Purkinje cell (primary cell): Measurements from ENCODE around the gene NPBWR2. TPM values are rescaled to one million over a fixed set of nuclear protein-coding genes. Genes with fewer than 3 reads are reported as not detected.

Experiments
- polyA plus RNA-seq: library from polyadenylated mRNA; unstranded; fragments of >200 nt; fragmentation: Nextera tagmentation; gene quantifications from 2 replicates; pipeline ENCODE4 v1.2.1, GENCODE V29; 2014

Gene NPBWR2, protein sequence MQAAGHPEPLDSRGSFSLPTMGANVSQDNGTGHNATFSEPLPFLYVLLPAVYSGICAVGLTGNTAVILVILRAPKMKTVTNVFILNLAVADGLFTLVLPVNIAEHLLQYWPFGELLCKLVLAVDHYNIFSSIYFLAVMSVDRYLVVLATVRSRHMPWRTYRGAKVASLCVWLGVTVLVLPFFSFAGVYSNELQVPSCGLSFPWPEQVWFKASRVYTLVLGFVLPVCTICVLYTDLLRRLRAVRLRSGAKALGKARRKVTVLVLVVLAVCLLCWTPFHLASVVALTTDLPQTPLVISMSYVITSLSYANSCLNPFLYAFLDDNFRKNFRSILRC
- not detected in 2 replicates for polyA plus RNA-seq

DNA sequence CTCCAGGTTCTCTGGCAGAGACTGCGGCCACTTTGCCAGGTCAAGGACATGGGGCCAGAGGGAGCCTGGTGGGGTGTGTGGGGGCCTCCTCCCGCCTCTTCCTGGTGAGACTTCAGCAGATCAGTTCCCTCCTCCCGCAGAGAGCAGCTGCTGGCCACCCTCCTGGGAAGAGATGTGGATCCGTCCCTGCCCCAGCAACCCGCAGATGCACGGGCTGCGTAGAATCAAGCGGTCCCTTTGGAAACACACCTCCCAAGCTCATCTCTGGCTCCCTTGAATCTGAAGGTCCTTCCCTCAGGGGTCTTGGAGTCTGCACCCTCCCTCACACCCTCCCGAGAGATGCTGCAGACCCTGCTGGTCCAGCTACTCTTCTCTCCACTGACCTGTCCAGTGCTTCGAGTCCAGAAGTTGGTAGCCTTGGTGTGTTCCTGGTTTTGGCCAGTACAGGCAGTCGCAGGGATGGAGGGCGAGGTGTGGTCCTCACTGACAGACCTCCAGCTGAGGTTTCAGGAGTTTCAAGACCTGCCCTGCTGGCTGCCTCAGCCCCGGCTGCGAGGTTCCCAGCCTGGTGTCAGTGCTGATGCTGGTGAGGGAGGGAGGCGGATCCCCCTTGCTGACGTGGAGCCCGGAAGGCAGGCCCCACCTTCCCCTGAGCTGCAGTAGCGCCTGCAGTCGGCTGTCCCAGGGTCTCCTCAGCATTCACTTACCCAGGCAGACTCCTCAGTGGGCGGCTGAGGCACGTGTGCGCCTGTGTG lies at the start of gene NPBWR2:
TSS of gene NPBWR2 (minus strand) at position 585 of the 755 bp plus-strand sequence. CDS start 734 bp downstream, outside the sequence.

DNA sequence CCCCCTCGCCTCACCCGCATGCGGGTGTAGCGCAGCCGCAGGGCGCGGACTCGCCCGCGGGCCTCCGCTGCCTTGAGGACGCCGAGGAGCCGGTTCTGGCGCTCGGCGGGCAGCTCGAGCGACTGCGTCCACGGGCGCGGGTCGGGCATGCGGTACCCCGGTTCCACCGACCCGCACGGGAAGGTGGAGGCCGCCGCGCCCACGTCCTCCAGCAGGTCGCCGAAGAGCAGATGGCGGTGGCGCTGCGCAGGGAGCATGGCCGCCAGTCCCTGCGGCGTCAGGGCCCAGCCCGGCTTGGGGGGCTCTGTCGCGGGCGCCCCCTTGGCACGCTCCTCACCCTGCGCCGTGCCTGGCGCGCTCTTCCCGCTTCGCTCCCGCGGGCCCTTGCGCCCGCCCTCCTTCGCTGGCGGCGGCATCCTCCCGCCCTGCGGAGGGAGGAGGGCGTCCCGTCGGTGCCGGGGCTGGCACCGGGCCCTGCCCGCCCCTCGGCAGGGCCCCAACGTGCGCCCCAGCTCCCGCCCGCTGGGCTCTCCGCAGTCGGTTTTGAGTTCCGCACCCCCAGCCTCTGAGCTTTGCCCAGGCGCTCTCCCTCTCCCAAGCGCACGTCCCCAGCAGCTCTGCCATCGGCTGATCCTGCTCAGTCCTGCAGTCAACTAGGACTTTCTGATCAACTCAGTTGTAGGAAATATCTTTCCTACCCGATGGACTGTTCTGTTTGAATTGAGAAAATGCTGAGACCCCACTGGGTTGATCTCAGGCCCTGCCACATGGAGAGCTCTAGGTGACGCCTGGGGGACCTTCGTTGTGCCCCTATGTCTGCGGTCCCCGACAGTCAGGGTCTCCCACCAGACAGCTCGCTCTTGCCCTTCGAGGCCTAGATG lies 23.3 kb downstream of the NPBWR2 start, which contains the start of gene LKAAEAR1:
TSS of gene LKAAEAR1 (minus strand) at position 595 of the 881 bp plus-strand sequence. CDS start at position 416, 179 bp downstream.

DNA sequence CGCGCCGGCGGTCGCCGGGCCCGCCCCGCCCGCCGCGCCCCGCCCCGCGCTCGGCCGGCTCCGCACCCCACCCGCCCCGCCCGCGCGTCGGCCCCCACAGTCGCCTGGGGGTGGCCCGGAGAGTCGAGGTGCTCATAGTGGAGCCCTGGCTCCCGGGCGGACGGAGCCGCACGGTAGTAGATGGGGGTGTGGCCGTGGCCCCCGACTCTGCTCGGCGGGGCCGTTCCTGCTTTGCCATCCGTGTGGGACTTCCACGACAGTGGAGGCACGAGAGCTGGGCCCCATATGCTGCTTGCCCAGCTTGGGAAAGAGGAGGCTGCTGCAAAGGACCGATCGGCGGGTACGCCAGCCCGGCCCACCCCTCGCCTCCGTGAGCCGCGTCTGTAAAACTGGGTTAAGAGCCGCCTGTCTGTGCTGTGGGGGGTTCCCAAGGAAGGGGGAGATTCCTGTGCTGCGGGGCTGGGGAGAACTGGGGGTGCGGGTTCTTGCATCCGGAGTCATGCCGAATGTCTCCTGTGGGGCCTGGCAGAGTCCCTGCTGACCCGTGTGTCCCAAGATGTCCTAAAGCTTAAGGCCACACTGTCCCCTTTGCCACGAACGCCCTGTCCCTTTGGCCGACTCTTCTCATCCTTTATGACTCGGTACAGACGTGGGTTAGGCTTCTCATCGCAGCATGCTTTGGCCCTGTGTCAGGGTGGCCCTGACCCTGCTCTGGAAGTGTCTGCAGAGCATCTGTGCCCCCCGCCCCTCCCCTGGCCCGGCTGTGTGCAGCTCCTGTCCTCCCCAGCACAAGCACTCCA lies 27.2 kb downstream of the NPBWR2 start, which contains the start of gene OPRL1:
TSS of gene OPRL1 (plus strand) at position 70 of the 800 bp plus-strand sequence. CDS start 12,639 bp downstream, outside the sequence.

DNA sequence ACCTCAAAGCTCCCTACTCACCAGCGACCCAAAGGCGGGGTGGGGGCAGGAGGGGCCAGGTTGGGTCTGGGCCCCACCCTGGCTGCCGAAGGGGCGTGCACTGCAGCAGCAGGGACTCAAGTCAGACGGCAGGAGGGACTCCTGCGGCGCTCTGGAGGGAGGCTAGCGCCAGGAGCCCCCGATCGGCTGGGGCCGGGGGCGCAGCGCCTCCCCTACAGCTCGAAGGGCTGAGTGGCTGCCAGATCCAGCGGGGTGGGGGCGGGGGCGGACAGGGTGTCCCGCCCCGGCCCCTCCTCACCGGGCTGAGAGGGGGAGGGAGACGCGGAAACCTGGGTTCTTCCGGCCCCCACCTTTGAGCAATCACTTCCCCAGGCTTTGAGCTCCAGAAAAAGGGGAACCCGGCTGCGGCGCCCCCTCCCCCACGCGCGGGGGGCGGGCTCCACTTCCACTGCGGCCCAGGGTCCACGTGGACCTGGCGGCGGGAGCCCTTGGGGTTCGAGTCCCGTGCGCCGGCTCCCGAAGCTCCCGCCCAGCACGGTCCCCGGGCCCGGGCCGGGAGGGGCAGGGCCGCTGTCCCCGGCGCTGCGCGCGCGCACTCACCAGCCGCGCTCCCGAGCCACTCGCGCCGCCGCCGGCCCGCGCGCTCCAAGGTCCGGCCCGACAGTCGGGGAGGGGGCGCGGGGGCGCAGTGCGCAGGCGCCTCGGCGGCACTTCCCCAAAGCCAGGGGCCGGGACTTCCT lies 27.9 kb downstream of the NPBWR2 start, which contains the start of gene RGS19:
TSS of gene RGS19 (minus strand) at position 246 of the 740 bp plus-strand sequence. CDS start 2,632 bp downstream, outside the sequence.

DNA sequence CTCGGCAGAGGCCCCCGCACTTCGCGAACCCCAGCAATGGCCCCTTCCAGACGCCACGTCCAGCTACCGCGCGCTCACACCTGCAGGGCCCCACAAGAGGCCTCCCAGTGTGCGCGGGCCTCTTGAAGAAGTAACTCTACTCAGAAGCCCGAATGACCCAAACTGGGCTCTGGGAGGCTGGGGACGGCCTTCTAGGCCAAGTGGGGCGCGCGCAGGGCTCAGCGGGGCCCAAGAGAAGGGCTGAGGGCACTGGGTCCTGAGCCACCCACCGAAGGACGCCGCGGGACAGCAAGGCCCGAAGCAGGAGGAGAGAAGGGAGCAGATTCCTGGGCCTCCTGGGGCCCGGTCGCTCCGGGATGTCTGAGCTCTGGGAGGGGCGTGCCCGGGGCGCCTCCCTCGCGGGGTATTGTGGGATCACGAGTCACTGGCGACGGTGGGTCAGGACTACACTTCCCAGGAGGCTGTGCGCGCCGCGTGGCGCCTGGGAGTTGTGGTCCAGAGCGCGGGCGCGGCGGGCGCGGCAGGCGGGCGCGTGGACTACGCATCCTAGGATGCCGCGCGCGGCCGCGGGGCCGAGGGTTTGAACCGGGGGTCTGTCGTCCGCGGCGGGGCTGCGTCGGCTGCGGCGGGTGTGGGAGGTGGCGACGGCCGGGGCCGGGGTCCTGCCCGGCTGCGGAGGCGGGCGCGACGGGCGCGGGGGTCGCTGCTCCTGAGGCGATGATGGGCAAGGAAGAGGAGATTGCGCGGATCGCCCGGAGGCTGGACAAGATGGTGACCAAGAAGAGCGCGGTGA lies 44.6 kb downstream of the NPBWR2 start, which contains the start of gene TCEA2:
TSS of gene TCEA2 (plus strand) at position 603 of the 793 bp plus-strand sequence. CDS start at position 718, 115 bp downstream.

Other genes with a start within 250 kb of the NPBWR2 start
- gene ABHD16B, start 246.1 kb downstream of the NPBWR2 start, polyA plus RNA-seq: not detected in 2 replicates
- gene TPD52L2, start 242.3 kb downstream of the NPBWR2 start, polyA plus RNA-seq: 7.6 and 9.1 TPM in 2 replicates
- 8.3 and 9.6 TPM in 2 replicates for gene DNAJC5, start 212.4 kb downstream of the NPBWR2 start, polyA plus RNA-seq
- gene UCKL1, start 151.1 kb downstream of the NPBWR2 start, polyA plus RNA-seq: 3.1 and 5.6 TPM in 2 replicates
- gene ZNF512B, start 137.6 kb downstream of the NPBWR2 start, polyA plus RNA-seq: 0.05 and 0.06 TPM in 2 replicates
- gene SAMD10, start 127.9 kb downstream of the NPBWR2 start, polyA plus RNA-seq: 0.25 and 0.73 TPM in 2 replicates
- 11.7 and 17.3 TPM in 2 replicates for gene PRPF6, start 126.4 kb downstream of the NPBWR2 start, polyA plus RNA-seq
- gene C20orf204, start 71.4 kb downstream of the NPBWR2 start, polyA plus RNA-seq: not detected in 2 replicates
- gene SOX18, start 57.9 kb downstream of the NPBWR2 start, polyA plus RNA-seq: 0.29 TPM in 1 of 2 replicates, not detected in the other
- 42.6 and 72.7 TPM in 2 replicates for gene TCEA2, start 44.4 kb downstream of the NPBWR2 start, polyA plus RNA-seq
- 0.36 TPM in 1 of 2 replicates, not detected in the other for gene RGS19, start 28.0 kb downstream of the NPBWR2 start, polyA plus RNA-seq
- 0.13 TPM in 1 of 2 replicates, not detected in the other for gene OPRL1, start 27.5 kb downstream of the NPBWR2 start, polyA plus RNA-seq
- not detected in 2 replicates for gene LKAAEAR1, start 23.2 kb downstream of the NPBWR2 start, polyA plus RNA-seq
- 0.75 and 2.0 TPM in 2 replicates for gene MYT1, start 56.9 kb upstream of the NPBWR2 start, polyA plus RNA-seq
- 20.9 and 22.6 TPM in 2 replicates for gene PCMTD2, start 148.2 kb upstream of the NPBWR2 start, polyA plus RNA-seq